H9 (cell line): ENCODE results near the gene GPC3. TPM values are rescaled to one million over a fixed set of nuclear protein-coding genes. Genes with fewer than 3 reads are reported as not detected.

ENCODE experiments used
- DNase-seq: peaks from one replicate; pipeline ENCODE4 v3.0.0-alpha.2; 2017
- H2AFZ ChIP-seq: one replicate; pipeline ENCODE4 v1.6.1; 2013; ENCODE audit warnings: mild to moderate bottlenecking, low read length, control low read depth, moderate library complexity
- H2AK5ac ChIP-seq: 2 replicates; pipeline ENCODE4 v1.6.1; 2013; ENCODE audit warnings: low read length, control low read depth, mixed read lengths; ENCODE audit not compliant: insufficient read length
- H2BK120ac ChIP-seq: one replicate; pipeline ENCODE4 v1.6.1; 2013; ENCODE audit warnings: low read depth, mild to moderate bottlenecking, low read length, control low read depth, inconsistent platforms; ENCODE audit not compliant: poor library complexity, severe bottlenecking
- H2BK12ac ChIP-seq: 2 replicates; pipeline ENCODE4 v1.6.1; 2013; ENCODE audit warnings: low read length, control low read depth, mixed read lengths, low read depth; ENCODE audit not compliant: insufficient read length
- H2BK15ac ChIP-seq: 2 replicates; pipeline ENCODE4 v1.6.1; 2013; ENCODE audit warnings: low read depth, low read length, control low read depth
- H2BK20ac ChIP-seq: one replicate; pipeline ENCODE4 v1.6.1; 2013; ENCODE audit warnings: low read depth, mild to moderate bottlenecking, low read length, control low read depth, inconsistent platforms; ENCODE audit not compliant: poor library complexity, severe bottlenecking
- H2BK5ac ChIP-seq: 2 replicates; pipeline ENCODE4 v1.6.1; 2013; ENCODE audit warnings: low read length, control low read depth, mixed read lengths; ENCODE audit not compliant: insufficient read length
- H3K14ac ChIP-seq: 2 replicates; pipeline ENCODE4 v1.6.1; 2013; ENCODE audit warnings: low read length, control low read depth; ENCODE audit not compliant: insufficient read depth
- H3K18ac ChIP-seq: 2 replicates; pipeline ENCODE4 v1.6.1; 2013; ENCODE audit warnings: low read depth, mild to moderate bottlenecking, mixed read lengths, low read length, control low read depth; ENCODE audit not compliant: insufficient read length
- H3K23ac ChIP-seq: 2 replicates; pipeline ENCODE4 v1.6.1; 2013; ENCODE audit warnings: low read length, control low read depth, mixed read lengths, low read depth; ENCODE audit not compliant: insufficient read length
- H3K23me2 ChIP-seq: 2 replicates; pipeline ENCODE4 v1.6.1; 2013; ENCODE audit warnings: low read depth, mild to moderate bottlenecking, mixed read lengths, low read length, control low read depth; ENCODE audit not compliant: insufficient read length, poor library complexity, severe bottlenecking
- H3K27ac ChIP-seq: 2 replicates; pipeline ENCODE4 v1.5.1; 2013; ENCODE audit warnings: low read length, control low read depth, mixed read lengths, low read depth; ENCODE audit not compliant: insufficient read length
- H3K27me3 ChIP-seq: 2 replicates; pipeline ENCODE4 v1.6.1; 2013; ENCODE audit warnings: low read length, control low read depth, inconsistent platforms; ENCODE audit not compliant: insufficient read depth
- H3K4ac ChIP-seq: 2 replicates; pipeline ENCODE4 v1.6.1; 2013; ENCODE audit warnings: low read depth, mild to moderate bottlenecking, control low read depth, inconsistent platforms, low read length, moderate library complexity
- H3K4me1 ChIP-seq: 2 replicates; pipeline ENCODE4 v1.6.1; 2013; ENCODE audit warnings: low read length, control low read depth, inconsistent platforms; ENCODE audit not compliant: insufficient read depth
- H3K4me2 ChIP-seq: 2 replicates; pipeline ENCODE4 v1.6.1; 2013; ENCODE audit warnings: low read length, control low read depth, mixed read lengths; ENCODE audit not compliant: insufficient read length, insufficient read depth
- H3K56ac ChIP-seq: 2 replicates; pipeline ENCODE4 v1.6.1; 2013; ENCODE audit warnings: low read depth, mild to moderate bottlenecking, mixed read lengths, low read length, control low read depth; ENCODE audit not compliant: insufficient read length
- H3K79me1 ChIP-seq: 2 replicates; pipeline ENCODE4 v1.6.1; 2013; ENCODE audit warnings: low read depth, mild to moderate bottlenecking, moderate library complexity, low read length, control low read depth, inconsistent platforms; ENCODE audit not compliant: insufficient read depth, poor library complexity, severe bottlenecking
- H3K79me2 ChIP-seq: 2 replicates; pipeline ENCODE4 v1.6.1; 2013; ENCODE audit warnings: low read length, control low read depth, inconsistent platforms; ENCODE audit not compliant: insufficient read depth
- H3K9ac ChIP-seq: 2 replicates; pipeline ENCODE4 v1.6.1; 2013; ENCODE audit warnings: low read length, control low read depth, mixed read lengths; ENCODE audit not compliant: insufficient read length; ENCODE audit errors: extremely low read depth
- H3K9me3 ChIP-seq: one replicate; pipeline ENCODE4 v1.6.1; 2013; ENCODE audit warnings: low read depth, low read length, inconsistent platforms; ENCODE audit not compliant: control insufficient read depth
- H3T11ph ChIP-seq: one replicate; pipeline ENCODE4 v1.6.1; 2013; ENCODE audit warnings: mild to moderate bottlenecking, low read length, control low read depth, inconsistent platforms
- H4K20me1 ChIP-seq: one replicate; pipeline ENCODE4 v1.6.1; 2013; ENCODE audit not compliant: control insufficient read depth, insufficient read length, insufficient read depth
- H4K5ac ChIP-seq: 2 replicates; pipeline ENCODE4 v1.6.1; 2013; ENCODE audit warnings: low read depth, mild to moderate bottlenecking, mixed read lengths, low read length, control low read depth; ENCODE audit not compliant: insufficient read length
- H4K8ac ChIP-seq: replicated peaks from 2 replicates; pipeline ENCODE4 v1.6.1; 2013; ENCODE audit warnings: low read length, control low read depth, mixed read lengths, low read depth; ENCODE audit not compliant: insufficient read length
- H4K91ac ChIP-seq: 2 replicates; pipeline ENCODE4 v1.6.1; 2013; ENCODE audit warnings: low read depth, mild to moderate bottlenecking, moderate library complexity, mixed read lengths, low read length, control low read depth; ENCODE audit not compliant: insufficient read length
- H3K27ac Mint-ChIP-seq, 3 experiments: 2 replicates in 2 of 3; 3 replicates in 1 of 3; pipeline ENCODE4 v1.8.0; 2020 to 2021; ENCODE audit warnings: mixed read lengths in 3 of 3, mild to moderate bottlenecking in 1 of 3, moderate library complexity in 1 of 3
- H3K27me3 Mint-ChIP-seq: 2 replicates; pipeline ENCODE4 v1.8.0; 2021; ENCODE audit warnings: low read depth, mild to moderate bottlenecking, moderate library complexity, mixed read lengths
- H3K36me3 Mint-ChIP-seq, 3 experiments: 2 replicates in 2 of 3; 3 replicates in 1 of 3; pipeline ENCODE4 v1.8.0; 2020 to 2021; ENCODE audit warnings: low read depth in 3 of 3, mixed read lengths in 3 of 3; ENCODE audit not compliant: insufficient read depth in 1 of 3
- H3K4me1 Mint-ChIP-seq, 2 experiments: 2 replicates each; pipeline ENCODE4 v1.8.0; 2020; ENCODE audit warnings: mixed read lengths in 2 of 2
- H3K4me3 Mint-ChIP-seq, 2 experiments: 2 replicates in 1 of 2; 3 replicates in 1 of 2; pipeline ENCODE4 v1.8.0; 2020 to 2021; ENCODE audit warnings: mild to moderate bottlenecking in 2 of 2, mixed read lengths in 2 of 2, moderate library complexity in 1 of 2
- H3K9me3 Mint-ChIP-seq, 2 experiments: 2 replicates in 1 of 2; 3 replicates in 1 of 2; pipeline ENCODE4 v1.8.0; 2020; ENCODE audit warnings: mild to moderate bottlenecking in 2 of 2, mixed read lengths in 2 of 2, moderate library complexity in 1 of 2
- CTCF ChIP-seq: fragments of 200-600 bp; sonication (generic); conservative IDR thresholded peaks from 3 replicates; pipeline ENCODE4 v1.8.0; 2021; ENCODE audit warnings: antibody characterized with exemption, mild to moderate bottlenecking
- total RNA-seq: library from RNA; stranded (reverse); gene quantifications from 2 replicates; pipeline ENCODE4 v1.2.1, GENCODE V29; 2021

GPC3 gene
- total RNA-seq, 1 experiment from 2014 or later: 108 TPM

GRCh38 chrX:133868250-133868649 lies 117.1 kb downstream of the GPC3 start:
- Histone ChIP-seq H2BK12ac (no peak overlapping the region), H4K91ac (no peak overlapping the region), H2AK5ac (no peak overlapping the region), H3K4me2 (no peak overlapping the region), H3T11ph (no peak overlapping the region), H3K23me2 (no peaks in the 10 kb centered on the region), H2BK15ac (no peak overlapping the region), H3K27me3 (no peaks in the 10 kb centered on the region), H3K4ac (no peak overlapping the region), H3K4me1 (no peaks in the 10 kb centered on the region), H4K8ac (no peak overlapping the region), H3K56ac (no peak overlapping the region), H3K9me3 (no peaks in the 10 kb centered on the region), H2BK5ac (no peak overlapping the region), H3K79me2 (no peaks in the 10 kb centered on the region), H2BK120ac (no peak overlapping the region), H3K27ac (no peak overlapping the region), H3K23ac (no peak overlapping the region), H3K18ac (no peak overlapping the region), H3K79me1 (no peaks in the 10 kb centered on the region), H4K20me1 (no peaks in the 10 kb centered on the region), H2BK20ac (no peak overlapping the region), H3K14ac (no peak overlapping the region), H2AFZ (no peak overlapping the region), H3K9ac (no peak overlapping the region), H4K5ac (no peak overlapping the region)
- Mint-ChIP-seq H3K9me3 (peaks cover 8 to 10% of the 10 kb centered on the region in 2 experiments; a peak in 1 of 5 replicates), H3K27ac (no peak overlapping the region), H3K36me3 (peaks cover 7 to 30% (median 9%) of the 10 kb centered on the region in 3 experiments; a peak in 6 of 7 replicates), H3K4me1 (peaks cover 21 to 23% of the 10 kb centered on the region in 2 experiments), H3K4me3 (no peak overlapping the region; a peak in 1 of 5 replicates), H3K27me3 (no peaks in the 10 kb centered on the region; the same call in none of the 2 replicates)
- no peak for TF ChIP-seq CTCF
- DNase-seq: no peak
